ENCODE data around the gene THPO.

The THPO gene

GRCh38 chr3:184337399-184337714 lies 40.6 kb downstream of the THPO start, which contains the start of gene FAM131A:
Gene FAM131A, plus strand, starts transcription at chr3:184337600. Its CDS starts 31 bp downstream, at chr3:184337631.
- Histone ChIP-seq H2AFZ (ENCODE audit: low read length) (no peak within 1 kb of the TSS), H3K36me3 (replicated peaks; ENCODE audit: insufficient read depth, low read length) (peaks cover 5% of the 10 kb centered on the region; the same call in 1 of the 2 replicates), H3K4me1 (ENCODE audit: low read length) (0 out of 2 replicates have a peak, but pooled peaks cover 4% of the 10 kb centered on the region), H3K4me3 (ENCODE audit: low read length) (peak within 1 kb of the TSS; percentile 73), H4K20me1 (ENCODE audit: insufficient read depth, low read length) (peaks cover 24% of the 10 kb centered on the region), H3K27me3 (replicated peaks; ENCODE audit: insufficient read depth, low read length) (no peaks in the 10 kb centered on the region), H3F3A (ENCODE audit: insufficient read depth, low read length) (peaks cover 30% of the 10 kb centered on the region), H3K4me2 (ENCODE audit: low read depth, low read length) (peak within 1 kb of the TSS; percentile 69), H3K9me3 (replicated peaks; ENCODE audit: insufficient read depth, low read length) (no peaks in the 10 kb centered on the region), H3K27ac (ENCODE audit: low read length) (no peak within 1 kb of the TSS), H3K9me2 (replicated peaks; ENCODE audit: insufficient read depth, low read length) (no peaks in the 10 kb centered on the region), H3K79me2 (ENCODE audit: low read length) (peaks cover 11% of the 10 kb centered on the region; the same call in 1 of the 2 replicates), H3K9ac (ENCODE audit: low read length) (peak within 1 kb of the TSS; percentile 59; the same call in 1 of the 2 replicates)
- no peak for DNase-seq
- TF ChIP-seq EZH2 (optimal IDR thresholded peaks at IDR 0.05; ENCODE audit: low read depth, low read length), result no peak
- no peak for TF ChIP-seq CTCF (IDR thresholded peaks at IDR 0.05; ENCODE audit: low read length)
- TF ChIP-seq EZH2phosphoT487 (IDR thresholded peaks at IDR 0.05; ENCODE audit: low read length), result no peak

DNA sequence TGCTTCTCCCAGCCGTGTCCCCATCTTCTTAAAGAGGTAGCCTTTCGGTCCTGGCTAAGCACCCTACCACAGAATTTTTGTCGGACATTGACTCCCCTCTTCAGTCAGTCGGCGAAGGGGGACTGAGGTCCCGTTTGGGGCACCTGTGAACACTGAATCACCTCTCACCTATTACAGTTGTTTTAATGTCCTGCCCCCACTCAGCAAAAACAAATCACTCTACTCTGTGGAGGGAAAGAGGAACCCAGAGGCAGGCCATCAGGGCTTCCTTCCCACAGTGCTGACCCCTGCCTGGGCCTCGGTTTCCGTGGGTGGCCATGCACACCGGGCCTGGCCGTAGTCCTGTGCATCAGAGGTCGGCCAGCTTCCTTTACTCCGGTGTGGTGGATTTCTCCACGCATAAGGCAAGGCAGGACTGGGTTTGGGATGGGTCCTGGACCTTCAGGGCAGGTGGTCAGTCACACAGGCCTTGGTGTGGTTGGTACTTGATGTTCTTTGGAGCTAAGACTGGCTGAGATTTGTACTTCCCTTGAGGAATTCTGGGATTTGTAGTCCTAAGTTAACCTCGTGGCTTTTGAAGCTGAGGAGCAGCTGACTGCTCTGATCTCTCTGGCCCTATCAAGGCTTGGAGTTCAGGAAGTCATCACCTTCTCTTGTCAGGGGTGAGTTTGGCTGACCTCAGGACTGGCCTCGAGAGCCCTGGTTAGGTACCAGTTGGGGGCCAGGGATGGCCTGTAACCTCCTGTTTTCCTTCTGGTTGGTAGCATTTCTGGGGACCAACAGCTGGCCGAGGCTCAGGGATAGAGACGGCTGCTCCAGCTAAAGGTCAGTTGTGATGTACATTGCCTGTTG lies 41.2 kb downstream of the THPO start:
- Histone ChIP-seq H3K27me3 (replicated peaks; ENCODE audit: insufficient read depth, low read length) (no peaks in the 10 kb centered on the region), H2AFZ (ENCODE audit: low read length) (no peak overlapping the region), H3K4me1 (ENCODE audit: low read length) (0 out of 2 replicates have a peak, but pooled peaks cover 4% of the 10 kb centered on the region), H3K9ac (ENCODE audit: low read length) (peak overlapping the region; percentile 59; the same call in 1 of the 2 replicates), H3K9me3 (replicated peaks; ENCODE audit: insufficient read depth, low read length) (no peaks in the 10 kb centered on the region), H3K4me2 (ENCODE audit: low read depth, low read length) (peak overlapping the region; percentile 69), H3K79me2 (ENCODE audit: low read length) (peaks cover 17% of the 10 kb centered on the region), H3F3A (ENCODE audit: insufficient read depth, low read length) (peaks cover 36% of the 10 kb centered on the region), H3K9me2 (replicated peaks; ENCODE audit: insufficient read depth, low read length) (no peaks in the 10 kb centered on the region), H3K27ac (ENCODE audit: low read length) (no peak overlapping the region), H3K36me3 (replicated peaks; ENCODE audit: insufficient read depth, low read length) (peaks cover 11% of the 10 kb centered on the region), H3K4me3 (ENCODE audit: low read length) (peak overlapping the region; percentile 73), H4K20me1 (ENCODE audit: insufficient read depth, low read length) (peaks cover 30% of the 10 kb centered on the region)
- no peak for DNase-seq
- TF ChIP-seq CTCF (IDR thresholded peaks at IDR 0.05; ENCODE audit: low read length) (no peak), EZH2 (optimal IDR thresholded peaks at IDR 0.05; ENCODE audit: low read depth, low read length) (no peak), EZH2phosphoT487 (IDR thresholded peaks at IDR 0.05; ENCODE audit: low read length) (no peak)

DNA sequence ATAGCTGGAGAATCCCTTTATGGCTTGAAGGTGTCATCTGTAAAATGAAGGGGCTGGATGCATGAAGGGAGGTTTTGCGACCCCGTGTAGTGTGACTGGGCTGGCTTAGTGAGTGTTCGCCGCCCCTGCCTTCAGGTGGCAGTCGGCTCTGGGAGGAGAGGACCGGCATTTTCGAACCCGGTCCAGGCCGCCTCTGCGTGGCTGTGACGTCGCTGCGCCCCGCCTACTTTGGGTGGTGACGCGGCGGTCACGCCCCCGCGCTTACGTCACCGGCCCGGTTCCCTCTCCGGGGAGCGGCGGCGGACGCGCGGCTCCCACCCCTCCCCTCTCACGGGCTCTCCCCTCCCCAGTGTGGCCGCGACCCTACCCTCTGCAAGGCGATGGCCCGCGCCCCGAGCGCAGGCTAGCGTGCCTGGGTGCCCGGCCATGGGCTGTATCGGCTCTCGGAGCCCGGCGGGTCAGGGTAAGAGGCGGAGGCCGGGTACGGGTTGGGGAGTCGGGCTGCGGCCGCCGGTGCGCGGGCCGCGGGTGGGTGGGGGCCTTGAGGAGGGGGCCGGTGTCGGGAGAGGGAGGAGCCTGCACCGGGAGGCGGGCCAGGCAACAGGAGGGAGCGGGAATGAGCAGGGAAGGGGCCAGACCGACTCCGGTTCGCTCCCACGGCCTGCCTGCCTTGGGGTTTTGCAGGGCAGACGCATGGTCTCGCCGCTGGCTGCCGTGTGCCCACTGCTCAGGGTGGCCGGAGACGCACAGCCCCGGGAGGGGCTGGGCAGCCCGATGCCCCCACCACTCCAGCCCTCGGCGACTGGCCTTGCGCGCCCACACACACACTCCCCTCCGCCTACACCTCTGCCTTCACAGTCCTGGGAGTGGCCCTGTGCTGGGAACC lies 42.1 kb downstream of the THPO start:
- peak; percentile 78 for DNase-seq
- Histone ChIP-seq H3K9me2 (replicated peaks; ENCODE audit: insufficient read depth, low read length) (no peaks in the 10 kb centered on the region), H3K79me2 (ENCODE audit: low read length) (peaks cover 26% of the 10 kb centered on the region), H2AFZ (ENCODE audit: low read length) (peak overlapping the region; percentile 71), H4K20me1 (ENCODE audit: insufficient read depth, low read length) (peaks cover 35% of the 10 kb centered on the region), H3K4me1 (ENCODE audit: low read length) (0 out of 2 replicates have a peak, but pooled peaks cover 4% of the 10 kb centered on the region), H3K9me3 (replicated peaks; ENCODE audit: insufficient read depth, low read length) (no peaks in the 10 kb centered on the region), H3K27ac (ENCODE audit: low read length) (peak overlapping the region; percentile 57), H3K27me3 (replicated peaks; ENCODE audit: insufficient read depth, low read length) (no peaks in the 10 kb centered on the region), H3K4me2 (ENCODE audit: low read depth, low read length) (peak overlapping the region; percentile 69), H3K36me3 (replicated peaks; ENCODE audit: insufficient read depth, low read length) (peaks cover 19% of the 10 kb centered on the region), H3F3A (ENCODE audit: insufficient read depth, low read length) (peaks cover 44% of the 10 kb centered on the region), H3K4me3 (ENCODE audit: low read length) (peak overlapping the region; percentile 73), H3K9ac (ENCODE audit: low read length) (peak overlapping the region; percentile 59; the same call in 1 of the 2 replicates)
- TF ChIP-seq CTCF (IDR thresholded peaks at IDR 0.05; ENCODE audit: low read length) (no peak), EZH2phosphoT487 (IDR thresholded peaks at IDR 0.05; ENCODE audit: low read length) (no peak), EZH2 (optimal IDR thresholded peaks at IDR 0.05; ENCODE audit: low read depth, low read length) (no peak)

Measured in MM.1S (cell line).